Measurements from ENCODE around the gene TFG. TPM values are rescaled to one million over a fixed set of nuclear protein-coding genes. Genes with fewer than 3 reads are reported as not detected.

The TFG gene
- total RNA-seq, 1 donor from 2014 or later: 60.0 TPM

DNA sequence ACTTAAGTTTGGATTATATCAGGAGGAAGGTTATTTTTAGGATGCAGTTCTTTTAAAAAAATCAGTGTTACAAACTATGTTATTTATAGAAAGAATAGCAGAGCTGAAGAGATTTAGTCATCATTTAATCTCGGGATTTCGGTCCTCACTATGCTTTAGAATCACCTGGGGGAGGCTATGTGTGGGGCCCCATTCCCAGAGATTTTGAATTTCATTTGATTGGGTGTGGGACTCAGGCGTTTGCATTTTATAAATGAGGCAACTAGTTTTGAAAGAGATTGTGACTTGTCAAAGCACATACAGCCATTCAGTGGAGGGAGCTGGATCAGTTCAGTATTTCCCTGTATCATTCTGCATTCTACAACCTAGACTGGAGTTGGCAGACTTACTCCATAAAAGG is 36.8 kb downstream of the TFG start:
- Histone ChIP-seq H3K9ac (ENCODE audit: low read depth in 1 of 3, low read length in 3 of 3) (no peak overlapping the region), H3K36me3 (ENCODE audit: control insufficient read depth in 3 of 3, insufficient read depth in 3 of 3, low read length in 3 of 3) (peaks cover 10 to 44% (median 37%) of the 10 kb centered on the region in 3 donors), H3K27me3 (ENCODE audit: control insufficient read depth in 3 of 3, insufficient read depth in 3 of 3, low read length in 3 of 3) (no peaks in the 10 kb centered on the region), H3K9me3 (ENCODE audit: control insufficient read depth in 3 of 3, low read length in 3 of 3) (no peaks in the 10 kb centered on the region), H3K27ac (ENCODE audit: low read depth, low read length) (no peak overlapping the region), H3K4me1 (ENCODE audit: control insufficient read depth in 3 of 3, insufficient read depth in 3 of 3, low read length in 3 of 3) (peaks cover 0 to 6% (median 0%) of the 10 kb centered on the region in 3 donors), H3K4me3 (ENCODE audit: low read length in 3 of 3) (no peak overlapping the region)

DNA sequence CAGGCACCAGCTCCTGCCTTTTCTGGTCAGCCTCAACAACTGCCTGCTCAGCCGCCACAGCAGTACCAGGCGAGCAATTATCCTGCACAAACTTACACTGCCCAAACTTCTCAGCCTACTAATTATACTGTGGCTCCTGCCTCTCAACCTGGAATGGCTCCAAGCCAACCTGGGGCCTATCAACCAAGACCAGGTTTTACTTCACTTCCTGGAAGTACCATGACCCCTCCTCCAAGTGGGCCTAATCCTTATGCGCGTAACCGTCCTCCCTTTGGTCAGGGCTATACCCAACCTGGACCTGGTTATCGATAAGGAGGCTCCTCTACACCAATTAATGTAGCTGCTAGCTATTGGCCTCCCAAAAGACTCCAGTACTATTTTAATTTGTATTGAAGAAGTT is 38.9 kb downstream of the TFG start:
- Histone ChIP-seq H3K27me3 (ENCODE audit: control insufficient read depth in 3 of 3, insufficient read depth in 3 of 3, low read length in 3 of 3) (no peaks in the 10 kb centered on the region), H3K36me3 (ENCODE audit: control insufficient read depth in 3 of 3, insufficient read depth in 3 of 3, low read length in 3 of 3) (peaks cover 15 to 45% (median 32%) of the 10 kb centered on the region in 3 donors), H3K9ac (ENCODE audit: low read depth in 1 of 3, low read length in 3 of 3) (no peak overlapping the region), H3K27ac (ENCODE audit: low read depth, low read length) (no peak overlapping the region), H3K9me3 (ENCODE audit: control insufficient read depth in 3 of 3, low read length in 3 of 3) (no peaks in the 10 kb centered on the region), H3K4me3 (ENCODE audit: low read length in 3 of 3) (no peak overlapping the region), H3K4me1 (ENCODE audit: control insufficient read depth in 3 of 3, insufficient read depth in 3 of 3, low read length in 3 of 3) (peaks cover 0 to 6% (median under 1%) of the 10 kb centered on the region in 3 donors)

DNA sequence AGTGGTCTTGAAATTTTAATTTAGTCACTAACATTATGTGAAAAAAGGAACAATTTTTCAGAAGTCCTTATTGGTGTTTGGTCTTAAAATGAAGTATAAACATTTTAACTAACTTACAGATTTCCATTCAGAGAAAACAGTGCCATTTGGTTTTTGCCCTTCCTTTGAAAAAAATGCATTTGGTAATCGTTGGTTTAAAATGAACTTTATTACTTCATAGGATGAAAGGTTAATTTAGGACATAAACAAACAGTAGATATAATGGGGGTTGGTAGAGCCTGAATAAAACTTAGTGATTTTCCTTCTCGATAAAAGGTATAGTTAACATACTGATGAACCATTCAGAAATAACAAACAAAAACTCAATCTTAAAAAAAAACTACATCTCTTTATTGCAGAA is 39.7 kb downstream of the TFG start:
- Histone ChIP-seq H3K27ac (ENCODE audit: low read depth, low read length) (no peak overlapping the region), H3K4me1 (ENCODE audit: control insufficient read depth in 3 of 3, insufficient read depth in 3 of 3, low read length in 3 of 3) (peaks cover 2 to 9% (median 5%) of the 10 kb centered on the region in 3 donors), H3K36me3 (ENCODE audit: control insufficient read depth in 3 of 3, insufficient read depth in 3 of 3, low read length in 3 of 3) (peaks cover 15 to 42% (median 32%) of the 10 kb centered on the region in 3 donors)

DNA sequence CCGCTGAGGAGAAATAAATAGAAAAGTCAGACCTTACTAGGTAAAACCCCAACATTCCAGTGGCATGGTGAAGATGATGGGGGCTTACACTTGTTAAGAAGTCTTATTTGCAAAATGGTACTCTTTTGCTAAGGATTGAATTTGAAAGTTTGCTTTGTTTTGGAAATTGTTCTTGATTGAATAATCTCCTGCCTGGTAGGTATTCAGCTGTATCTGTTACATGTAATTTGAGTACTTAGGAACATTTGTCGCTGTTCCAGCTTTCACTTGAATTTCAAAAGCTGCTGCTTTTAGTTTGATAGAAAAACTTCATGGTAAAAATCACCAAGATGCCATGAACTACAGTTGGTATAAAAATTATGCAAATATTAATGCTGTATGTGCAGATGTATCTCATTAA is 44.6 kb downstream of the TFG start:
- H3K27ac ChIP-seq (ENCODE audit: low read depth, low read length): no peak overlapping the region
- H3K4me1 ChIP-seq (ENCODE audit: control insufficient read depth in 3 of 3, insufficient read depth in 3 of 3, low read length in 3 of 3): peaks cover 10 to 17% (median 15%) of the 10 kb centered on the region in 3 donors
- H3K36me3 ChIP-seq (ENCODE audit: control insufficient read depth in 3 of 3, insufficient read depth in 3 of 3, low read length in 3 of 3): peaks cover 5 to 24% (median 20%) of the 10 kb centered on the region in 3 donors

More for the DNA sequence above, 39.7 kb downstream of the TFG start:
- Histone ChIP-seq H3K9me3 (ENCODE audit: control insufficient read depth in 3 of 3, low read length in 3 of 3) (no peaks in the 10 kb centered on the region), H3K9ac (ENCODE audit: low read depth in 1 of 3, low read length in 3 of 3) (no peak overlapping the region), H3K4me3 (ENCODE audit: low read length in 3 of 3) (no peak overlapping the region), H3K27me3 (ENCODE audit: control insufficient read depth in 3 of 3, insufficient read depth in 3 of 3, low read length in 3 of 3) (no peaks in the 10 kb centered on the region)

DNA sequence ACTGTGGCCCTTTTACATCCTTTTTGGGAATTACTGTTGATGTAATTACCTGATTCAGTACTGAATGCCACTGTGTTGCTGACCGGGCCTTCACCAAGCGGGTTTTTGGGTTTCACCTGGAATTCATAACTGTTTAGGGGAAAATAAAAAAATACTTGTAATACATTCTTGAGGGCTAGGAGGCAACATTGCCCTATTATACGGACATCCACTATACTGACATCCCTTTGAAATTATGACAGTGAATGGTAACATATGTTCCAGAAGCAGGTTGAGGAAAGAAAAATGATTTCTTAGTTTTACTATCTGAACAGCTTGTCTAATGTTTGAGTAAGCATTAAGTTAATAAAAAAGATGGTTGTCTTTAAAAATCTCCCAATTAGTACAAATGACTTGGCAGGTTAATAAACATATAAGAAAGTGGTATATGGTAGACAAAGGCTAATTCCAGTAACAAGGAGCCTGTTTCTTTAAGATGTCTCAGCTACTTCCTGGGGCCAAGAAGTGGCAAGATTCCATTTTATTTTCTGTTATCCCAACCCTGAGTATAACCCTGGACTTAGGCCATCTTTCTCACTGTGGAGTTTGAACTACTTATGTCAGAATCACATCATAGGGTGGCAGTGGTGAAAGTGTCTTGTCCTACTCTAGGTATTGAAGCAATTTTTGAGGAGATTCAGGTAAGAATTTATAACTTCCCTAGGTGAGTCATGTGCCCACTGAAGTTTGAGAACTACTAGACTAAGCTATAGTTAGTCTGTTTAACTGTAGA is 45.5 kb downstream of the TFG start:
- Histone ChIP-seq H3K9ac (ENCODE audit: low read depth in 1 of 3, low read length in 3 of 3) (no peak overlapping the region), H3K4me1 (ENCODE audit: control insufficient read depth in 3 of 3, insufficient read depth in 3 of 3, low read length in 3 of 3) (peaks cover 10 to 21% (median 15%) of the 10 kb centered on the region in 3 donors), H3K36me3 (ENCODE audit: control insufficient read depth in 3 of 3, insufficient read depth in 3 of 3, low read length in 3 of 3) (peaks cover 5 to 16% (median 11%) of the 10 kb centered on the region in 3 donors), H3K27me3 (ENCODE audit: control insufficient read depth in 3 of 3, insufficient read depth in 3 of 3, low read length in 3 of 3) (no peaks in the 10 kb centered on the region), H3K27ac (ENCODE audit: low read depth, low read length) (no peak overlapping the region), H3K4me3 (ENCODE audit: low read length in 3 of 3) (no peak overlapping the region), H3K9me3 (ENCODE audit: control insufficient read depth in 3 of 3, low read length in 3 of 3) (no peaks in the 10 kb centered on the region)

More for the DNA sequence above, 44.6 kb downstream of the TFG start:
- Histone ChIP-seq H3K9me3 (ENCODE audit: control insufficient read depth in 3 of 3, low read length in 3 of 3) (no peaks in the 10 kb centered on the region), H3K27me3 (ENCODE audit: control insufficient read depth in 3 of 3, insufficient read depth in 3 of 3, low read length in 3 of 3) (no peaks in the 10 kb centered on the region), H3K9ac (ENCODE audit: low read depth in 1 of 3, low read length in 3 of 3) (no peak overlapping the region), H3K4me3 (ENCODE audit: low read length in 3 of 3) (no peak overlapping the region)

DNA sequence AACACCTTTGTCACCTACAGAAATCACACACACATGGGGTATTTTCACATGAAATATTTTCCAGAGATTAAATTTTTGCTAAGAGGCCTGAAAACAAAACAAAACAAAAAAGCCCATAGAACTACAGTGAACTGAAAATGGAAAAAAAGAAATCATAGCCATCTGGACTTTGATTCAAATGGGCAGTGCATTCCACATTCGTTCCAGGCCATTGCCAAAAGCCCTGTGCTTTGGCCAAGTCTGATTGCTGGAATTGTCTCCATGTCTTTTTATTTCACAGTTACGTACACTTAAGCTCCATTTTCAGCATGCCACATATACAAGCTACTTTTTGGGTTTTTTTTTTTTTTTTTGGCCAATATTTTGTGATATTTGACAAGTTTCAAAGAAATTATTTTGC is 47.1 kb downstream of the TFG start:
- no peaks in the 10 kb centered on the region for H3K9me3 ChIP-seq (ENCODE audit: control insufficient read depth in 3 of 3, low read length in 3 of 3)
- H3K27me3 ChIP-seq (ENCODE audit: control insufficient read depth in 3 of 3, insufficient read depth in 3 of 3, low read length in 3 of 3): no peaks in the 10 kb centered on the region
- no peak overlapping the region for H3K27ac ChIP-seq (ENCODE audit: low read depth, low read length)
- no peak overlapping the region for H3K4me3 ChIP-seq (ENCODE audit: low read length in 3 of 3)
- no peak overlapping the region for H3K9ac ChIP-seq (ENCODE audit: low read depth in 1 of 3, low read length in 3 of 3)
- peaks cover 10 to 21% (median 15%) of the 10 kb centered on the region in 3 donors for H3K4me1 ChIP-seq (ENCODE audit: control insufficient read depth in 3 of 3, insufficient read depth in 3 of 3, low read length in 3 of 3)
- peaks cover 5 to 14% (median 5%) of the 10 kb centered on the region in 3 donors for H3K36me3 ChIP-seq (ENCODE audit: control insufficient read depth in 3 of 3, insufficient read depth in 3 of 3, low read length in 3 of 3)

DNA sequence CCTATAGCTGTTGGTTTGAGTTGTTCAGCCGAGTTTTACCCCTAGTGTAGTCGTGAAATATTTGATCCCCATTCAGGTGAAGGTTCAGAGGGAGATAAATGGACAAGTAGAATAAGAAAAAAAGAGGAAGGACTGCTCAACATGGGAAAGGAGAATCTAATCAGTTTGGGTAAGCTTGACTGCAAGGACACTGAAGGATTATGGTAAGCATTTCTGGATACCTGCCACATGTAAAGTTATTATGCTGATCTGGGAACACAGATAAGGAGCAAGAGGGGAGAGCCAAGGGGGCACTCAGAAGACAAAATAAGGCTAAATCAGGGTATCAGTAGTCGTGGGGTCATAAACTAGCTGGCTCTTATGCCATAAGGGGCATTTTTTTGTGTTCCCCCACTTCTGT is 49.9 kb downstream of the TFG start:
- H3K27me3 ChIP-seq (ENCODE audit: control insufficient read depth in 3 of 3, insufficient read depth in 3 of 3, low read length in 3 of 3): no peaks in the 10 kb centered on the region
- no peak overlapping the region for H3K4me3 ChIP-seq (ENCODE audit: low read length in 3 of 3)
- H3K4me1 ChIP-seq (ENCODE audit: control insufficient read depth in 3 of 3, insufficient read depth in 3 of 3, low read length in 3 of 3): peaks cover 3 to 16% (median 12%) of the 10 kb centered on the region in 3 donors
- H3K36me3 ChIP-seq (ENCODE audit: control insufficient read depth in 3 of 3, insufficient read depth in 3 of 3, low read length in 3 of 3): peaks cover 0 to 2% (median 0%) of the 10 kb centered on the region in 3 donors
- no peaks in the 10 kb centered on the region for H3K9me3 ChIP-seq (ENCODE audit: control insufficient read depth in 3 of 3, low read length in 3 of 3)
- H3K27ac ChIP-seq (ENCODE audit: low read depth, low read length): no peak overlapping the region
- no peak overlapping the region for H3K9ac ChIP-seq (ENCODE audit: low read depth in 1 of 3, low read length in 3 of 3)

DNA sequence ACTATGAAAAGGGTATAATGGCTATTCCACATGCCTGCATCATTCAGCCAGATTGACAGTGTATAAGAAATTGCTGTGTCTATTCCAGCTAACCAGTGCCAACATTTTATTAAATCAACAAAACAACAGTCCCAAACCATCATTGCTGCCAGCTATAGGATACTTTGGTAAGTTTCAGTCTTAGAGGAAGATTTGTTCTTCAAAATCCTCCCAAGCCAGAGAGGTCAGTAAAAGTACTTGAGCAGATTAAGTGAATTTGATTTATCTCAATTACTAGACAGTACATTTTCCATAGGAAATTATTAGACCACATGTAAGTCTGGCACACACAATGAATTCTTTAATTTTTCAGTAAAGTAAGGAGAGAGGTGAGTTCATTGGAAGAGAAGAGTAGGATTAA is 50.7 kb downstream of the TFG start:
- H3K4me3 ChIP-seq (ENCODE audit: low read length in 3 of 3): no peak overlapping the region
- H3K9me3 ChIP-seq (ENCODE audit: control insufficient read depth in 3 of 3, low read length in 3 of 3): no peaks in the 10 kb centered on the region
- H3K9ac ChIP-seq (ENCODE audit: low read depth in 1 of 3, low read length in 3 of 3): no peak overlapping the region
- no peaks in the 10 kb centered on the region for H3K27me3 ChIP-seq (ENCODE audit: control insufficient read depth in 3 of 3, insufficient read depth in 3 of 3, low read length in 3 of 3)
- no peak overlapping the region for H3K27ac ChIP-seq (ENCODE audit: low read depth, low read length)
- H3K4me1 ChIP-seq (ENCODE audit: control insufficient read depth in 3 of 3, insufficient read depth in 3 of 3, low read length in 3 of 3): peaks cover 0 to 10% (median 4%) of the 10 kb centered on the region in 3 donors
- H3K36me3 ChIP-seq (ENCODE audit: control insufficient read depth in 3 of 3, insufficient read depth in 3 of 3, low read length in 3 of 3): peaks cover 0 to 2% (median 0%) of the 10 kb centered on the region in 3 donors

DNA sequence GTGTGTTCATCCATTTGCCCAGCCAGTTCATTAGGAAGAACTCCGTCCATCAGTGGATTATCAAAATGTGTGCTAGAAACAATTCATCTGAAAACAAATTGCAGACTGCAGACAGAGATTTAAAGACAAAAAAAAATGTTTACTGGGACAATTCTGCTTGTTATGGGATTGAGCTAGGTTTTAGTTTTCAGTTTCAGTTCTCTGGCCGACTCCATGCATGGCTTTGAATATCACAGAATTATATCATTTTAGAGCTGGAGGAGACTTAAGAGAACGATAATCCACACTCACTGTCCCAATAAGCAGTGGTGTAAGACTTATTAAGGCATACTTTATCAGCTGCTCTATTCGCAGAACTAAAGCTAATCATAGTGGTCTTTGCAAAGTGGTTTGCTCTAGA is 51.1 kb downstream of the TFG start:
- Histone ChIP-seq H3K4me1 (ENCODE audit: control insufficient read depth in 3 of 3, insufficient read depth in 3 of 3, low read length in 3 of 3) (peaks cover 0 to 10% (median 0%) of the 10 kb centered on the region in 3 donors), H3K4me3 (ENCODE audit: low read length in 3 of 3) (no peak overlapping the region), H3K9me3 (ENCODE audit: control insufficient read depth in 3 of 3, low read length in 3 of 3) (no peaks in the 10 kb centered on the region), H3K9ac (ENCODE audit: low read depth in 1 of 3, low read length in 3 of 3) (no peak overlapping the region), H3K36me3 (ENCODE audit: control insufficient read depth in 3 of 3, insufficient read depth in 3 of 3, low read length in 3 of 3) (peaks cover 0 to under 1% (median 0%) of the 10 kb centered on the region in 3 donors), H3K27ac (ENCODE audit: low read depth, low read length) (no peak overlapping the region), H3K27me3 (ENCODE audit: control insufficient read depth in 3 of 3, insufficient read depth in 3 of 3, low read length in 3 of 3) (no peaks in the 10 kb centered on the region)

DNA sequence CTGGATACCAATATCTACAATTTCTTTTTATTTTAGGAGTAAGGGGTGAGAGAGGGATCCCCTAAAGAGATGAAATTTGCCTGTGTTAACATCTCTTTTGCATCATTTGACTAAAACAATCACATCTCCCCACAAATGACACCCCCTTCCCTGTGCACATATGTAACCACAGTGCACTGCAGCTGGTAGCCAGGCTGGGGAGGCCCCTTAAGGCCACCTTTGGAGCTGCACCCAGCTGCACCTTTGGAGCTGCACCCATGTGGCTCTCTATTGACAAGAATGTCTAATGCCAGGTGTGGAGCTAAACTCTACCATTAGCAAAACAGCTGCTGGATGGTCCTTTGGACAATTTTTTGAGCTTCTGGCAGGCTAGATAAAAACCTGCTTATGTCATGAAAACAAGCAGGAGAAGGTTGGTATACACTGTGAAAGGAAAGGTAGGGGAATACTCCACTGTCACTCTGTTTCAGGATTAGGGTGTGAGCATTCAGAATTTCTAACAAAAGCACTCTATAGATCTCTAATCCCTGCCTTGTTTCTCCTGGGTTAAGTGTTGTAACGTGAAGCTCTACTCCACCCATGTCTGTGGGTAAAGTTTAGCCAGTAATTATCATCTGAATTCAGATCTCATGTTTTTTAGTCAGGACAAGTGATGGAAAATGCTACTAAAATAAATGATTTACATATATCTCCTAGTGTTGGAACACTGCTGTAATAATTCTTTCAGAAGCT is 52.1 kb downstream of the TFG start:
- Histone ChIP-seq H3K9me3 (ENCODE audit: control insufficient read depth in 3 of 3, low read length in 3 of 3) (no peaks in the 10 kb centered on the region), H3K4me1 (ENCODE audit: control insufficient read depth in 3 of 3, insufficient read depth in 3 of 3, low read length in 3 of 3) (peaks cover 0 to 5% (median 0%) of the 10 kb centered on the region in 3 donors), H3K27me3 (ENCODE audit: control insufficient read depth in 3 of 3, insufficient read depth in 3 of 3, low read length in 3 of 3) (no peaks in the 10 kb centered on the region), H3K9ac (ENCODE audit: low read depth in 1 of 3, low read length in 3 of 3) (no peak overlapping the region), H3K36me3 (ENCODE audit: control insufficient read depth in 3 of 3, insufficient read depth in 3 of 3, low read length in 3 of 3) (peaks cover 0 to 4% (median 0%) of the 10 kb centered on the region in 3 donors), H3K4me3 (ENCODE audit: low read length in 3 of 3) (no peak overlapping the region), H3K27ac (ENCODE audit: low read depth, low read length) (no peak overlapping the region)

Data from skeletal muscle tissue (tissue), 4 donors.